IMR-90 (cell line): ENCODE measurements around the gene PROZ. TPM values are rescaled to one million over a fixed set of nuclear protein-coding genes. Genes with fewer than 3 reads are reported as not detected.

Source experiments
- ATAC-seq: fragments of 200-7000 bp; cut with Tn5 transposase; 2 replicates; pipeline ENCODE4 v1.9.1; 2020; ENCODE audit warnings: low read depth, mild to moderate bottlenecking, moderate library complexity
- BruUV-seq: library from RNA; stranded (reverse); fragments of 400-500 nt; replicated peaks from 2 replicates; lab custom pipeline; 2021; lab: Mats Ljungman, UMichigan
- CTCF ChIA-PET: fragments of 300-600 bp; formaldehyde crosslinking; extraction: SDS; loops from one replicate; lab custom pipeline; 2021; ENCODE audit warnings: antibody characterized with exemption; lab: Yijun Ruan, JAX
- POLR2A ChIA-PET: fragments of 300-600 bp; sonication (Branson Sonifier 250); formaldehyde crosslinking; loops from one replicate; lab custom pipeline; 2022; ENCODE audit warnings: antibody characterized with exemption; ENCODE audit not compliant: unreplicated experiment; lab: Charles Lee
- DNase-seq: peaks from one replicate; pipeline ENCODE4 v3.0.0; 2013
- H2AFZ ChIP-seq: replicated peaks from 2 replicates; pipeline ENCODE3; 2013; ENCODE audit warnings: low read length, mild to moderate bottlenecking; ENCODE audit not compliant: poor library complexity
- H2AK5ac ChIP-seq: 2 replicates; pipeline ENCODE4 v1.6.1; 2013; ENCODE audit warnings: low read depth, low read length, inconsistent platforms
- H2AK9ac ChIP-seq: replicated peaks from 2 replicates; pipeline ENCODE3; 2013; ENCODE audit warnings: mild to moderate bottlenecking, low read depth, low read length, moderate library complexity; ENCODE audit not compliant: poor library complexity
- H2BK120ac ChIP-seq: 2 replicates; pipeline ENCODE4 v1.6.1; 2013; ENCODE audit warnings: low read depth, low read length, inconsistent platforms
- H2BK15ac ChIP-seq: 3 replicates; pipeline ENCODE4 v1.6.1; 2013; ENCODE audit warnings: low read depth, low read length, inconsistent platforms
- H2BK20ac ChIP-seq: 2 replicates; pipeline ENCODE4 v1.6.1; 2013; ENCODE audit warnings: low read depth, mild to moderate bottlenecking, inconsistent platforms, low read length, moderate library complexity
- H2BK5ac ChIP-seq: 2 replicates; pipeline ENCODE4 v1.6.1; 2013; ENCODE audit warnings: mild to moderate bottlenecking, low read depth, low read length, inconsistent platforms; ENCODE audit not compliant: poor library complexity, severe bottlenecking
- H3K14ac ChIP-seq: replicated peaks from 2 replicates; pipeline ENCODE4 v1.6.1; 2013; ENCODE audit warnings: low read depth, low read length, inconsistent platforms
- H3K18ac ChIP-seq: 2 replicates; pipeline ENCODE4 v1.6.1; 2013; ENCODE audit warnings: low read depth, low read length, control low read depth
- H3K23ac ChIP-seq: 2 replicates; pipeline ENCODE4 v1.6.1; 2013; ENCODE audit warnings: low read depth, low read length, inconsistent platforms
- H3K27ac ChIP-seq: 2 replicates; pipeline ENCODE4 v1.5.1; 2013; ENCODE audit warnings: mild to moderate bottlenecking, control low read depth, low read length; ENCODE audit not compliant: insufficient read depth
- H3K27me3 ChIP-seq: 2 replicates; pipeline ENCODE4 v1.6.1; 2013; ENCODE audit warnings: low read length; ENCODE audit not compliant: control insufficient read depth, insufficient read depth
- H3K36me3 ChIP-seq: 2 replicates; pipeline ENCODE4 v1.6.1; 2013; ENCODE audit warnings: low read length, mixed read lengths; ENCODE audit not compliant: control insufficient read depth, insufficient read depth
- H3K4ac ChIP-seq: 2 replicates; pipeline ENCODE4 v1.6.1; 2013; ENCODE audit warnings: low read depth, low read length, inconsistent platforms
- H3K4me1 ChIP-seq: 2 replicates; pipeline ENCODE4 v1.6.1; 2013; ENCODE audit warnings: low read length, mixed read lengths; ENCODE audit not compliant: control insufficient read depth, insufficient read depth
- H3K4me2 ChIP-seq: 2 replicates; pipeline ENCODE4 v1.6.1; 2013; ENCODE audit warnings: low read depth, mild to moderate bottlenecking, control low read depth, low read length, moderate library complexity
- H3K4me3 ChIP-seq: 2 replicates; pipeline ENCODE4 v1.5.1; 2013; ENCODE audit warnings: low read depth, mild to moderate bottlenecking, control low read depth, low read length, moderate library complexity; ENCODE audit not compliant: insufficient read depth
- H3K56ac ChIP-seq: 2 replicates; pipeline ENCODE4 v1.6.1; 2013; ENCODE audit warnings: low read length, inconsistent platforms; ENCODE audit not compliant: insufficient read depth; ENCODE audit errors: extremely low read depth
- H3K79me1 ChIP-seq, 2 experiments: 2 replicates each; pipeline ENCODE4 v1.6.1; 2013; ENCODE audit warnings: low read length in 2 of 2, inconsistent platforms in 1 of 2, low read depth in 1 of 2
- H3K9ac ChIP-seq: 2 replicates; pipeline ENCODE4 v1.6.1; 2013; ENCODE audit warnings: low read depth, low read length, control low read depth
- H3K9me1 ChIP-seq: 2 replicates; pipeline ENCODE4 v1.6.1; 2013; ENCODE audit warnings: low read length, inconsistent platforms; ENCODE audit not compliant: insufficient read depth
- H3K9me3 ChIP-seq: 2 replicates; pipeline ENCODE4 v1.6.1; 2013; ENCODE audit warnings: low read length; ENCODE audit not compliant: control insufficient read depth, insufficient read depth
- H4K20me1 ChIP-seq: 2 replicates; pipeline ENCODE4 v1.6.1; 2013; ENCODE audit warnings: low read length, inconsistent platforms; ENCODE audit not compliant: insufficient read depth
- H4K5ac ChIP-seq: 2 replicates; pipeline ENCODE4 v1.6.1; 2013; ENCODE audit warnings: mild to moderate bottlenecking, low read depth, low read length, control low read depth
- H4K8ac ChIP-seq, 2 experiments: 2 replicates each; pipeline ENCODE4 v1.6.1; 2013; ENCODE audit warnings: low read depth in 2 of 2, low read length in 2 of 2, control low read depth in 1 of 2, inconsistent platforms in 1 of 2
- H4K91ac ChIP-seq: 2 replicates; pipeline ENCODE4 v1.6.1; 2013; ENCODE audit warnings: low read depth, low read length, inconsistent platforms; ENCODE audit not compliant: insufficient read depth
- BHLHE40 ChIP-seq: fragments of 150-350 bp; IDR thresholded peaks from 2 replicates; pipeline ENCODE4 v1.6.1; 2016; ENCODE audit warnings: mild to moderate bottlenecking, low read depth, low read length
- CEBPB ChIP-seq: IDR thresholded peaks from 2 replicates; pipeline ENCODE4 v1.6.1; 2012; ENCODE audit warnings: low read depth, low read length, improper control_type of control experiment
- MAFK ChIP-seq: IDR thresholded peaks from 2 replicates; pipeline ENCODE4 v1.6.1; 2012; ENCODE audit warnings: low read depth, low read length, improper control_type of control experiment
- MXI1 ChIP-seq: IDR thresholded peaks from 2 replicates; pipeline ENCODE4 v1.6.1; 2012; ENCODE audit warnings: low read depth, mild to moderate bottlenecking, low read length, moderate library complexity, borderline replicate concordance
- POLR2A ChIP-seq: IDR thresholded peaks from 2 replicates; pipeline ENCODE4 v1.6.1; 2012; ENCODE audit warnings: mild to moderate bottlenecking, low read depth, low read length
- RAD21 ChIP-seq: IDR thresholded peaks from 2 replicates; pipeline ENCODE4 v1.6.1; 2012; ENCODE audit warnings: low read length, improper control_type of control experiment
- RCOR1 ChIP-seq: IDR thresholded peaks from 2 replicates; pipeline ENCODE4 v1.6.1; 2012; ENCODE audit warnings: mild to moderate bottlenecking, low read length, improper control_type of control experiment; ENCODE audit not compliant: insufficient replicate concordance
- SMC3 ChIP-seq: fragments of 150-350 bp; IDR thresholded peaks from 2 replicates; pipeline ENCODE4 v1.6.1; 2016; ENCODE audit warnings: low read depth, mild to moderate bottlenecking, antibody characterized with exemption, low read length, moderate library complexity
- WGBS, 2 experiments: methylation state at CpG; one replicate each; pipeline versions ENCODE4 v1.1.5 to v1.1.7; 2013; ENCODE audit warnings: missing lambda C conversion rate in 2 of 2; ENCODE audit not compliant: insufficient read length in 1 of 2; ENCODE audit errors: extremely low coverage in 2 of 2; 5-methylcytosine and 5-hydroxymethylcytosine counted together
- dilution Hi-C: fragments of 300-500 bp; cut with HindIII; formaldehyde crosslinking; loops from one replicate; pipeline ENCODE4 v1.14.3; 2018; ENCODE audit warnings: low sequenced_read_pairs; ENCODE audit not compliant: unreplicated experiment
- in situ Hi-C: fragments of 300-500 bp; cut with MboI; formaldehyde crosslinking; loops from 3 replicates; pipeline ENCODE4 v1.14.3; 2019; ENCODE audit warnings: low sequenced_read_pairs, inconsistent platforms, mixed read lengths
- intact Hi-C: fragments of 100-400 bp; cut with micrococcal nuclease; formaldehyde crosslinking; loops from 2 replicates; pipeline ENCODE4 v1.10.0; 2022
- polyA plus RNA-seq, 3 experiments: library from polyadenylated mRNA; depleted of rRNA; stranded (reverse); fragments of >200 nt; gene quantifications; 2 replicates each; pipeline ENCODE4 v1.2.3, GENCODE V29; 2012; ENCODE audit warnings: low replicate concordance in 1 of 3
- total RNA-seq: library from RNA; depleted of rRNA; stranded (reverse); fragments of >200 nt; gene quantifications from 2 replicates; pipeline ENCODE4 v1.2.3, GENCODE V29; 2012
- TF ChIP-seq, protein P1 (sequence below): conservative IDR thresholded peaks from 2 replicates; pipeline ENCODE4 v1.5.1; 2012; ENCODE audit warnings: mild to moderate bottlenecking, low read depth, low read length, improper control_type of control experiment
- TF ChIP-seq, protein P2 (sequence below): fragments of 150-350 bp; IDR thresholded peaks from 2 replicates; pipeline ENCODE4 v1.6.1; 2017; ENCODE audit warnings: mild to moderate bottlenecking, antibody characterized with exemption, low read length, low read depth

PROZ gene
- total and polyA plus RNA-seq, 2 of the 4 experiments (the other 2 are of a cell fraction), result not detected

DNA sequence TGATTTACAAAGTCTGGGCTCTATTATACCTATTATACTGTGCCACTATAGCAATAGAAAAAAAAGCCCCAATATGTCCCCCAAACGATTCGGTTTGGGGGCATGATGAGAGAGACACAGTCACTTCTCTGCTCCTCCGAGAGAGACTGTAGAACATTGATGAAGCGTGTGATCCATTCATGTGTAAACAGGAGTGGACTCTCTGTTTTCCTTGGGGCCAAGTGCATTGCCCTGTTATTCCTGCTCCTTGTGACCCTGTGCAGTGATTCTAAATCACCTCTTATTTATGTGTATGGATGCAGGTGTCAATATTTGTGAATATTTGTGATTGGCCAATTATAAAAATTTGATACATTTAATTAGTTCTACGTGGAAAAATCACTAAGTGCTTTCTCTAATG, 18.9 kb upstream of the PROZ start:
- intact Hi-C loops (no loop called here), in situ Hi-C loops (no loop called here), dilution Hi-C loops (no loop called here)
- WGBS, 2 experiments, result no CpG with 5 or more reads among the region's 5 CpGs
- H2BK20ac ChIP-seq, result no peak overlapping the region
- H4K5ac ChIP-seq, result no peak overlapping the region
- BruUV-seq, result no TSS peak
- CTCF ChIA-PET, result no interaction called here
- no peak overlapping the region for H2AK9ac ChIP-seq
- H3K18ac ChIP-seq, result no peak overlapping the region
- no peaks in the 10 kb centered on the region for H3K4me1 ChIP-seq
- no peak overlapping the region for H3K27ac ChIP-seq
- H3K27me3 ChIP-seq, result peaks cover 4% of the 10 kb centered on the region; the same call in 1 of the 2 replicates
- no peak overlapping the region for H2BK120ac ChIP-seq
- H2BK15ac ChIP-seq, result no peak overlapping the region
- H3K36me3 ChIP-seq, result 0 out of 2 replicates have a peak, but pooled peaks cover 1% of the 10 kb centered on the region
- no peaks in the 10 kb centered on the region for H3K79me1 ChIP-seq
- no peaks in the 10 kb centered on the region for H3K9me1 ChIP-seq
- no peak overlapping the region for H3K4ac ChIP-seq
- H3K14ac ChIP-seq, result no peak overlapping the region
- H3K23ac ChIP-seq, result no peak overlapping the region
- ATAC-seq (no peak), DNase-seq (no peak)
- no peak overlapping the region for H3K4me3 ChIP-seq
- no peak overlapping the region for H3K56ac ChIP-seq
- H3K9me3 ChIP-seq, result no peaks in the 10 kb centered on the region
- no peak overlapping the region for H2BK5ac ChIP-seq
- H4K20me1 ChIP-seq, result no peaks in the 10 kb centered on the region
- H2AFZ ChIP-seq, result no peak overlapping the region
- no peak overlapping the region for H2AK5ac ChIP-seq
- H4K8ac ChIP-seq, result no peak overlapping the region
- H3K4me2 ChIP-seq, result no peak overlapping the region
- no peak overlapping the region for H4K91ac ChIP-seq
- POLR2A ChIA-PET, result no interaction called here
- no peak overlapping the region for H3K9ac ChIP-seq
- TF ChIP-seq MAFK, result no peak
- TF ChIP-seq, protein P1, sequence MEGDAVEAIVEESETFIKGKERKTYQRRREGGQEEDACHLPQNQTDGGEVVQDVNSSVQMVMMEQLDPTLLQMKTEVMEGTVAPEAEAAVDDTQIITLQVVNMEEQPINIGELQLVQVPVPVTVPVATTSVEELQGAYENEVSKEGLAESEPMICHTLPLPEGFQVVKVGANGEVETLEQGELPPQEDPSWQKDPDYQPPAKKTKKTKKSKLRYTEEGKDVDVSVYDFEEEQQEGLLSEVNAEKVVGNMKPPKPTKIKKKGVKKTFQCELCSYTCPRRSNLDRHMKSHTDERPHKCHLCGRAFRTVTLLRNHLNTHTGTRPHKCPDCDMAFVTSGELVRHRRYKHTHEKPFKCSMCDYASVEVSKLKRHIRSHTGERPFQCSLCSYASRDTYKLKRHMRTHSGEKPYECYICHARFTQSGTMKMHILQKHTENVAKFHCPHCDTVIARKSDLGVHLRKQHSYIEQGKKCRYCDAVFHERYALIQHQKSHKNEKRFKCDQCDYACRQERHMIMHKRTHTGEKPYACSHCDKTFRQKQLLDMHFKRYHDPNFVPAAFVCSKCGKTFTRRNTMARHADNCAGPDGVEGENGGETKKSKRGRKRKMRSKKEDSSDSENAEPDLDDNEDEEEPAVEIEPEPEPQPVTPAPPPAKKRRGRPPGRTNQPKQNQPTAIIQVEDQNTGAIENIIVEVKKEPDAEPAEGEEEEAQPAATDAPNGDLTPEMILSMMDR, result no peak
- no peak for TF ChIP-seq MXI1
- TF ChIP-seq, protein P2, sequence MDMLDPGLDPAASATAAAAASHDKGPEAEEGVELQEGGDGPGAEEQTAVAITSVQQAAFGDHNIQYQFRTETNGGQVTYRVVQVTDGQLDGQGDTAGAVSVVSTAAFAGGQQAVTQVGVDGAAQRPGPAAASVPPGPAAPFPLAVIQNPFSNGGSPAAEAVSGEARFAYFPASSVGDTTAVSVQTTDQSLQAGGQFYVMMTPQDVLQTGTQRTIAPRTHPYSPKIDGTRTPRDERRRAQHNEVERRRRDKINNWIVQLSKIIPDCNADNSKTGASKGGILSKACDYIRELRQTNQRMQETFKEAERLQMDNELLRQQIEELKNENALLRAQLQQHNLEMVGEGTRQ, result no peak
- no peak for TF ChIP-seq CEBPB
- TF ChIP-seq BHLHE40, result no peak
- TF ChIP-seq POLR2A, result no peak
- no peak for TF ChIP-seq RAD21
- TF ChIP-seq SMC3, result no peak
- TF ChIP-seq RCOR1, result no peak
